Mesenteric fat pad (tissue), 1 donor: ENCODE measurements around the gene LAMB1. TPM values are rescaled to one million over a fixed set of nuclear protein-coding genes. Genes with fewer than 3 reads are reported as not detected.

ENCODE experiments used
- DNase-seq: peaks from one replicate; pipeline ENCODE4 v3.0.0-alpha.2; 2020; ENCODE audit warnings: low spot score
- total RNA-seq: library from RNA; stranded (reverse); fragmentation: NEBNext Ultra II Directional; extraction: Animal tissue kit (Norgen Biotek cat#: 25700); gene quantifications from one replicate; pipeline ENCODE4 v1.2.1, GENCODE V29; 2021
- donor health status: DM: yes; HTN: yes; CAD: no.

LAMB1 gene
- total RNA-seq, 1 donor from 2014 or later = 421 TPM

DNA sequence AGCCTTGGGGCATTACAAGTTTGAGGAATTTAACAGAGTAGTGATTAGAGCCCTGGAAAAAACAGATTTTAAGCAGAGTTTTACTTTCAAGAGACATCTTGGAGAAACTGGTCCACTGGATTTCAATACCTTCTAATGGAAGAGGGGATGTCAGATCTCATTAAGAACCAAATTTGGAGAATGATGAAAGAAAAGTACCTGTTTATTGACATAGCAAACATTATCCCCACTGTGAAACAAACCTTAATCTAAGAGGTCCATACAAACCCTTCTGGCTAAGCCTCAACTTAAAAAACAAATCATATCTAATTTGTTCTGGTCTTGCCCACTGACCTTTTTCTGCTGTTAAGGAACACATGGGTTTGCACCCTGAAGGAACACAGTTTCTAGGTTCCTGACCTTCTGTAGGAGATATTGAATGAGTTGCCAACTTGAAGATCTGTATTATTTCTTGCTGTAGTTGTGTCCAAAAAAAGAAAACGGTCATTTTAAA, 53.5 kb downstream of the LAMB1 start:
- DNase-seq = no peak

GRCh38 chr7:107948645-107949442, 54.1 kb downstream of the LAMB1 start:
- DNase-seq = no peak

- no peak for DNase-seq
Observed at GRCh38 chr7:107946881-107947280, 56.1 kb downstream of the LAMB1 start.

GRCh38 chr7:107946451-107946850, 56.5 kb downstream of the LAMB1 start:
- DNase-seq = no peak

GRCh38 chr7:107945332-107945731, 57.6 kb downstream of the LAMB1 start:
- no peak for DNase-seq

GRCh38 chr7:107944411-107945169, 58.4 kb downstream of the LAMB1 start:
- DNase-seq = no peak

- no peak for DNase-seq
Observed at GRCh38 chr7:107943018-107943417, 59.9 kb downstream of the LAMB1 start.

- no peak for DNase-seq
Observed at GRCh38 chr7:107940951-107941350, 62.0 kb downstream of the LAMB1 start.

DNA sequence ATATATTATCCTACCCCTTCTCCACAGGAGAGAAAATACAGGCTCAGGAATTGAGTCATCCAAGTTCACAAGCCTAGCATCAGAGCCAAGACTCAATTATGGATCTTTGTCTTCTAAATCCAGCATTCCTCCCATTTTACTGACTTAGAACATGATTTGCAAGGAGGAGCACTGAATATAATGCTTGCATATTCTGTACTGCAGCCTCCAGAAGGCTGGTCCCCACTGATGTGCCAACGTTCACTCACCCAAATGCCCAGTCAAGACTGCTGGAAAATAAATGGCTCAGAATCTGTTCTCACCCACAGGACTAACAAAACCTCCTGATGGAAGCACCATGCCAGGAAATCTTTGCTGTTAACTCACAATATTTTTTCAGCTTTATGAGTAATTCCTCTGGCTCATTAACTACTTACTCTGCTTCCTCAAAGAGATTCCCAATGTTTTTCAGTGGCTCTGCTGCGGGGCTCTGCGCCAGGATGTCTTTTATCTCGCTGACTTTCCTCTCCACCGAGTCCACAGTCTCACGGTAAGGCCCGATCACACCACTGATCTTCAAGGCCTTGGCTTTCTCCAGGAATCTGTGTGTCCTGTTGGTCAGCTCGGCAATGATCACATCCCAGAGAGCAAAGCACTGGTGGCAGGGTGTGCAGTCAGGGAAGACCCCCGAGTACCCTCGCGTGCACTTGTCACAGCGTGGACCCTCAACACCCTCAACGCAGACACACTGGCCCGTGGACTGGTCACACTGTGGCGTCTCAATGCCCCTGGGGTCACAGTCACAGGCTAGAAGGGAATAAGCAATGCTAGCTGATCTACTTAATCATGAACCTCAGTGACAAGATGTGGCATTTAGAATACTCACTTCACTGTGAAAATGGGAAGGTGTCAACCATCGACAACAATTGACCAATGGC, 63.1 kb downstream of the LAMB1 start:
- no peak for DNase-seq

DNA sequence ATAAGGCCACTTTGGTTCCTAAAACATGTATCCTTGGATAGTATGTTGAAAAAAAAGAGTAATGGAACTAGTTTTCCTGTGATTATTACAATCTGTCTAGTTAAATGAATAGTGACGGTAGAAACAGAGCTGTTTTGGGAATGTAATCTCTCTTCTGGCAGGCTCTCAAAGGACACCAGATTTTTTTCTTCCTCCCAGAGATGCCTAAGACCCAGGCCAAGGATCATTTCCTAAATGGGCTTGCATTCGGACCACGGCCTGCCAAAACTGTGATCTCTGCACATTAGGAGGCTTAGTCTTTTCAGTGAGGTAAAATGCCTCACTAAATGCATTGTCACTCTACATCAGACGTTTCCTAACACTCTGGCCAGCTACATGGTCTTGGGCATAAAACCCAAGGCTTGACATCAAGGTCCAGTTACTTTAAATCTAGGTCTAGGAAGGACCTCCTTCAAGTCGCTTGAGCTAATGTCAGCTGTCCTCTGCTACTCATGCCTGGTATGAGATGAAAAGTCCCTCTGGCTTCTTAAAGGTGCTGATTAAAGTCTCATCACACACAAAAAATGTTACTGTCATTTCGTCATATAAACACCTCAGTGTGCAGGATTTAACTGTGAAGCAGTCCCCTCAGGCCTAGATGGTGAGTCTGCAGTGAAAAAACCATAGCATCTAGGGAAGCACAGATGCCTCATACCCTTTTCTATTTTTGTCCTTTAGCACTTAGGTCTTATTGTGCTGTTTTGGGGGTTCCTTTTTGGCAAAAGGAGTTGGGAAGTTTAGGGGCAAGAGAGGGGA, 64.3 kb downstream of the LAMB1 start:
- no peak for DNase-seq

- no peak for DNase-seq
Observed at GRCh38 chr7:107937531-107937930, 65.4 kb downstream of the LAMB1 start.

DNA sequence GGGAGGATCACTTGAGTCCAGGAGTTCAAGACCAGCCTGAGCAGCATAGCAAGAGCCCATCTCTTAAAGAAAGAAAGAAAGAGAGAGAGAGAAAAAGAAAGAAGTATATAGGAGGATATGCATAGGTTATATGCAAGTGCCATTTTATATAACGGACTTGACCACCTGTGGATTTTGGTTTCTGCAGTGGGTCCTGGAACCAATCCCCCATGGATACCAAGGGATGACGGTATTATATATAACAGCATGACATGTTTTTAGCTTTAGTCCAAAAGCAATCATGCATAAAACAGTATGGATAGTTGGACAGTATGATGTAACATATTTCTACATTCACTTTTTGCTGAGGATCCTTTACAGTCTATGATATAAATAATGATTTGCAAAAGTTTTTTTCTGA, 66.6 kb downstream of the LAMB1 start:
- no peak for DNase-seq

DNA sequence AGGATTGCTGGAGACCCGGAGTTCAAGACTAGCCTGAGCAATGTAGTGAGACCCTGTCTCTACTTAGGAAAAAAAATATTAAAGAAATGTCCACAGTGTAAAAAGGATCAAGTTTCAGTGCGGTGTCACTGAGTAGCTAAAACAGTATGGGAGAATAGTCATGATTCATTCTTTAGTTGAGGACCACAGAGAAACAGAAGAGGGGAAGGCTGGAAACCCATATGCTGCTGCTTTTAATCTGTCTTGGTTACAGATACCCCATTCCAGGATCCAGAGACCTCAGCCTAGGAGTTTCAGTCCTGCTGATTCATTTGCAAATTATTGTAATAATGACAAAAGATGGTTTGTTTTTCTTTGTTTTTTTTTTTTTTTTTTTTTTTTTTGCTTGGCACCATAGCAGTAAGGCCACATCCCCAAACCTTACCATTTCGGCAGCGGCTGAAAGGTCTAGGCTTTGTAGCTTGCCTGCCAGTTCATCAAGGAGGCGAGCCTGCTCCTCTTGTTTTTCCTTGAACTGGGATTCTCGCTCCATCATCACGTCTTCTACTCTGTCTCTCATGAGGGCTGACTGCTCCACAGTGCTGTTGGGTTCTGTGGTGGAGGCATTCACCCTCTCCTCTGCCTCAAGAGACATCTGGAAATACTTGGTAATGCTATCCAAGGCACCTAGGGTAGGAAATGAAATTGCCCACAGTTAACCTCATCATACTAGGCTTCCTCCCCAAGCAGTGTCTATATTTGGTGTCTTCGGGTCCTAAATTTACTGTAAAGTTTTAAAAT, 67.8 kb downstream of the LAMB1 start:
- no peak for DNase-seq

DNA sequence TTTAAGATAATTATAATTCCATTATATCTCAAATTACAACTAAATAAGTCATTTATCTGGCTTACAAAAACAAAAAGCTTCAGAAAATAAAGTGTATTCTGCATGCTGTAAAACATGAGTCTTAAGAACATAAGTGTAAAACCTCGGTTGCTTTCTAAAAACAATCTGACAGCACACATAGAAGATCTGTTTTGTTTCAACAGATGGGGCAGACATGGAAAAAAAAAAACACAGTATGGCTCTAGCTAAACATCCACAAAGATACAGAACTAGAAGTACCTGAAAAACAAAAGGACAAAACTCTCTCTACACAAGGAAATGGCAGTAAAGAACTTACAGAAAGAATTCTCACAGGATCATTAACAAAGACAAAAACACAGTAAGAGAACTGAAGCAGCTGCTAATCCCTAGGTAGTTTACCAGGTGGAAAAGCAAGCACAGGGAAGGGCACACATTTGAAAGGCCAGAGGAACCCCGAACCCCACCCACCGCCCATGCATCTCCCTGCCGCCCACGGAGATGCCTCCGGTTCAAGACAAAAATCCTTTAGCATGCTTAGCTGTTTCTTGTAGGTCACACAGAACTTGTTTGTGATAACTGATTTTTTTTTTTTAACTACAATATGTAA, 69.5 kb downstream of the LAMB1 start:
- DNase-seq = no peak

GRCh38 chr7:107932805-107933204, 70.2 kb downstream of the LAMB1 start:
- DNase-seq = no peak

- no peak for DNase-seq
Observed at GRCh38 chr7:107931740-107932515, 71.0 kb downstream of the LAMB1 start.

- DNase-seq = no peak
Observed at GRCh38 chr7:107926481-107926880, 76.5 kb downstream of the LAMB1 start.

GRCh38 chr7:107924841-107925504, 78.0 kb downstream of the LAMB1 start:
- DNase-seq = no peak
